ENCODE data around the gene FYCO1. TPM values are rescaled to one million over a fixed set of nuclear protein-coding genes. Genes with fewer than 3 reads are reported as not detected.

FYCO1 gene
- total and polyA plus RNA-seq, 10 of the 15 experiments (the other 5 are each of a cell fraction or from before 2014, with no cell fraction given) = 1.5 to 8.4 (median 6.5) TPM

- TF ChIP-seq BCL3 (IDR thresholded peaks at IDR 0.05; ENCODE audit: borderline replicate concordance, insufficient read depth, low read depth, low read length, poor library complexity, severe bottlenecking) (no peak), CEBPB (IDR thresholded peaks at IDR 0.05; ENCODE audit: borderline replicate concordance in 1 of 2, low read depth in 2 of 2, low read length in 2 of 2) (no peak), SKIL (IDR thresholded peaks at IDR 0.05; ENCODE audit: low read depth, poor library complexity, severe bottlenecking) (no peak), STAT3 (IDR thresholded peaks at IDR 0.05; ENCODE audit: low read depth, low read length) (no peak), SREBF2 (IDR thresholded peaks at IDR 0.05; ENCODE audit: low read length) (no peak), BCLAF1 (IDR thresholded peaks at IDR 0.05) (no peak), SRF (IDR thresholded peaks at IDR 0.05; ENCODE audit: low read depth in 2 of 2, low read length in 2 of 2) (no peak), CBFB (IDR thresholded peaks at IDR 0.05; ENCODE audit: low read depth) (no peak), ZNF384 (IDR thresholded peaks at IDR 0.05; ENCODE audit: borderline replicate concordance, low read depth, low read length) (no peak)
Observed at GRCh38 chr3:45980229-45980813, 15.3 kb downstream of the FYCO1 start (continued).

All from GM12878 (cell line).